ENCODE results near the gene DNAJB9. TPM values are rescaled to one million over a fixed set of nuclear protein-coding genes. Genes with fewer than 3 reads are reported as not detected.
A peak's percentile ranks its signal among the peaks of the same experiment; 100 is the strongest.

The DNAJB9 gene
- total RNA-seq, 2 donors from 2014 or later, result 7.8 to 24.7 TPM

DNA sequence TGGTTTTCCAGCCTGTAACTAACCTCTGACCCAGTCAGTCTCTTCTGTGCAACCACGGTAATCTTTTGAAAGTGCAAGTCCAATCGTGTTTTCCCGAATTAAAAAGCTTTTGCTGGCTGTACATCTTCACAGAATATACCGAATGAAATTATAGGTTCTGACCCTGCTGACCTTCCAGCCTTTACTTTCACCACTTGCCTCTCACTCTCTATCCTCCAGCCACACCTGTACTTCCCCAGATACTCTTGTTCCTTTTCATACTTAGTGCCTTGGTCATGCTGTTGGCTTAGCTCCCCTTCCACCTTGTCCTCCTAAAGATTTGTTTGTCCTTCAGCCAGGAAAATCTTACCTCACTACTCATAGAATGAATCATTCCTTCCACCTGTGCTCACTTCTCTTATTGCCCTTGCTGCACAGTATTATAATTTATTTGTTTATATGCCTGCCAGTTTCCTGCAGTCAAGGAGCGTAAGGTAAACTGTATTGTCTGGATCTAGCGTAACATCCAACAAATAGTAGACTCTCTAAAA is 41.4 kb upstream of the DNAJB9 start:
- H3K9ac ChIP-seq (ENCODE audit: low read depth in 2 of 2, low read length in 2 of 2), result no peak overlapping the region
- TF ChIP-seq, protein P1, sequence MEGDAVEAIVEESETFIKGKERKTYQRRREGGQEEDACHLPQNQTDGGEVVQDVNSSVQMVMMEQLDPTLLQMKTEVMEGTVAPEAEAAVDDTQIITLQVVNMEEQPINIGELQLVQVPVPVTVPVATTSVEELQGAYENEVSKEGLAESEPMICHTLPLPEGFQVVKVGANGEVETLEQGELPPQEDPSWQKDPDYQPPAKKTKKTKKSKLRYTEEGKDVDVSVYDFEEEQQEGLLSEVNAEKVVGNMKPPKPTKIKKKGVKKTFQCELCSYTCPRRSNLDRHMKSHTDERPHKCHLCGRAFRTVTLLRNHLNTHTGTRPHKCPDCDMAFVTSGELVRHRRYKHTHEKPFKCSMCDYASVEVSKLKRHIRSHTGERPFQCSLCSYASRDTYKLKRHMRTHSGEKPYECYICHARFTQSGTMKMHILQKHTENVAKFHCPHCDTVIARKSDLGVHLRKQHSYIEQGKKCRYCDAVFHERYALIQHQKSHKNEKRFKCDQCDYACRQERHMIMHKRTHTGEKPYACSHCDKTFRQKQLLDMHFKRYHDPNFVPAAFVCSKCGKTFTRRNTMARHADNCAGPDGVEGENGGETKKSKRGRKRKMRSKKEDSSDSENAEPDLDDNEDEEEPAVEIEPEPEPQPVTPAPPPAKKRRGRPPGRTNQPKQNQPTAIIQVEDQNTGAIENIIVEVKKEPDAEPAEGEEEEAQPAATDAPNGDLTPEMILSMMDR (IDR thresholded peaks at IDR 0.05), result no peak
- no peaks in the 10 kb centered on the region for H3K9me3 ChIP-seq
- H3K27me3 ChIP-seq, result no peaks in the 10 kb centered on the region
- no peaks in the 10 kb centered on the region for H3K36me3 ChIP-seq
- H3K27ac ChIP-seq, result peak overlapping the region; percentile 54
- peak; percentile 27 for DNase-seq
- no peaks in the 10 kb centered on the region for H3K4me1 ChIP-seq
- no peak overlapping the region for H3K4me3 ChIP-seq
- intact Hi-C loops (cut with DNase I), result loop anchor here (5.0 kb wide), 1 partner anchor 39 kb away; the partner anchor contains the start of genes DNAJB9 and THAP5

DNA sequence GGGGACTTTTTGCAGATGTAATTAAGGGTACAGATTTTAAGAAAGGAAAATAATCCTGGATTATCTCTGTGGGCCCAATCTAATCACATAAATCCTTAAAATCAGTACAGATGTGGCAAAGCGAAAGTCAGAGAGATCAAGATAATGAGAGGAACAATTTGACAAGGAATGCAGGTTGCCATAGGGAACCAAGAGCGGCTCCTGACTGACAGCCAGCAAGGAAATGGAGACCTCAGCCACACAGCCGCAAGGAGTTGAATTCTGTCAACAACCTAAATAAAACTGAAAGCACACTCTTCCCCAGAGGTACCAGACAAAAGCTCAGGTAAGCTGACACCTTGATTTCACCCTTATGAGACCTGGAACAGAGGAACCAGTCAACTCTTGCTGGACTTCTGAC is 40.3 kb upstream of the DNAJB9 start:
- TF ChIP-seq, protein P1 (IDR thresholded peaks at IDR 0.05), result no peak
- no peak for DNase-seq
- Histone ChIP-seq H3K36me3 (no peaks in the 10 kb centered on the region), H3K27me3 (no peaks in the 10 kb centered on the region), H3K9ac (ENCODE audit: low read depth in 2 of 2, low read length in 2 of 2) (no peak overlapping the region), H3K9me3 (no peaks in the 10 kb centered on the region), H3K27ac (no peak overlapping the region), H3K4me3 (no peak overlapping the region), H3K4me1 (no peaks in the 10 kb centered on the region)
- intact Hi-C loops (cut with DNase I), result loop anchor here (5.0 kb wide), 1 partner anchor 38 kb away; the partner anchor contains the start of genes DNAJB9 and THAP5

DNA sequence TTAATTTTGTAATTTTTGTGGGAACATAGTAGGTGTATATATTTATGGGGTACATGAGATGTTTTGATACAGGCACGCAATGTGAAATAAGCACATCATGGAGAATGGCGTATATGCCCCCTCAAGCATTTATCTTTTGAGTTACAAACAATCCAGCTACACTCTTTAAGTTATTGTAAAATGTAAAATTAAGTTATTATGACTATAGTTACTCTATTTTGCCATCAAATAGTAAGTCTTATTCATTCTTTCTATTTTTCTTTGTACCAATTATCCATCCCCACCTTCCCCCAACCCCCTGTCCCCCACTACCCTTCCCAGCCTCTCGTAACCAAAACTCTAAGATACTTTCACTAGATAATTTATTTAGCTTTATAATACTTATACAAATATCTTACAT is 36.0 kb upstream of the DNAJB9 start:
- Histone ChIP-seq H3K9me3 (no peaks in the 10 kb centered on the region), H3K27ac (no peak overlapping the region), H3K4me3 (no peak overlapping the region), H3K4me1 (no peaks in the 10 kb centered on the region), H3K9ac (ENCODE audit: low read depth in 2 of 2, low read length in 2 of 2) (no peak overlapping the region), H3K27me3 (no peaks in the 10 kb centered on the region), H3K36me3 (no peaks in the 10 kb centered on the region)
- intact Hi-C loops (cut with DNase I), result no loop called here
- TF ChIP-seq, protein P1 (IDR thresholded peaks at IDR 0.05), result no peak
- DNase-seq, result no peak

DNA sequence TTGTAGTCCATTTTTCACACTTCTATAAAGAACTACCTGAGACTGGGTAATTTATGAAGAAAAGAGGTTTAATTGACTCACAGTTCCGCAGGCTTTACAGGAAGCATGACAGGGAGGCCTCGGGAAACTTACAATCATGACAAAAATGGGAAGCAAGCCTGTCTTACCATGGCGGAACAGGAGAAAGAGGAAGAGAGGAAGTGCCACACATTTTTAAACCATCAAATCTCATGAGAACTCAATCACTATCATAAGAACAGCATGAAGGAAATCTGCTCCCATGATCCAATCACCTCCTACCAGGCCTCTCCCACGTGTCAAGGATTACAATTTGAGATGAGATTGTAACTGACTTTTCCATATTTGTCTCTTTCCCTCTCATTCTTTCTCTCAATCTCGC is 34.4 kb upstream of the DNAJB9 start:
- Histone ChIP-seq H3K27me3 (no peaks in the 10 kb centered on the region), H3K4me3 (no peak overlapping the region), H3K9me3 (no peaks in the 10 kb centered on the region), H3K36me3 (no peaks in the 10 kb centered on the region), H3K27ac (no peak overlapping the region), H3K9ac (ENCODE audit: low read depth in 2 of 2, low read length in 2 of 2) (no peak overlapping the region), H3K4me1 (no peaks in the 10 kb centered on the region)
- intact Hi-C loops (cut with DNase I), result no loop called here
- no peak for DNase-seq
- TF ChIP-seq, protein P1 (IDR thresholded peaks at IDR 0.05), result no peak

DNA sequence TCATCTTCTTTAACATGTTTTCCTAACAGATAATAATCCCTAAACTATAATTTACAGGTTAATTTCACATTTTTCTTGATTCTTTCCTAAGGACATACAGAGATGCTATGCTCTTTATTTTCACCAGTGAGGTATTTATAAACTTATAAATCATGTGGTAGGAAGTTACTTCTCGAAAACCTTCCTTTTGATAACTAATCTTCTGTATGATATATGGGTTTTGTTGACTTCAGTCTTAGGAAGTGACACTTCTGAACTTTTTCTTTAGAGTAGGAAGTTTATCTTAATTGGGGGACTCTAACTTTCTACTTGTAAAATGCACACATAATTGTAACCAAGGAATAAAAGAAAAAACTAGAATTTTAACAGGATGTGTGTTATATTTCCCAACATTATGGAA is 33.9 kb upstream of the DNAJB9 start:
- no peak overlapping the region for H3K27ac ChIP-seq
- no peak for DNase-seq
- H3K36me3 ChIP-seq, result no peaks in the 10 kb centered on the region
- H3K4me3 ChIP-seq, result no peak overlapping the region
- no peaks in the 10 kb centered on the region for H3K27me3 ChIP-seq
- intact Hi-C loops (cut with DNase I), result no loop called here
- TF ChIP-seq, protein P1 (IDR thresholded peaks at IDR 0.05), result no peak
- no peaks in the 10 kb centered on the region for H3K4me1 ChIP-seq
- H3K9ac ChIP-seq (ENCODE audit: low read depth in 2 of 2, low read length in 2 of 2), result no peak overlapping the region
- H3K9me3 ChIP-seq, result no peaks in the 10 kb centered on the region

All from colonic mucosa (tissue), 4 donors.